Pancreas (tissue), 10 donors: Measurements from ENCODE around the gene UBA52. TPM values are rescaled to one million over a fixed set of nuclear protein-coding genes. Genes with fewer than 3 reads are reported as not detected.

Experiments used
- ATAC-seq, 4 donors: fragments of 200-7000 bp; cut with Tn5 transposase; one replicate each; pipeline versions ENCODE4 v1.8.0 to v1.9.1; 2020; ENCODE audit warnings: mild to moderate bottlenecking in 4 of 4, moderate library complexity in 4 of 4
- DNase-seq, 6 donors: peaks; one replicate each; pipeline ENCODE4 v3.0.0-alpha.2; 2020
- FAIRE-seq: peaks from 2 replicates; lab custom pipeline; 2012; peaks lifted over from hg19 to GRCh38; lab: Jason Lieb, UNC
- H3K27ac ChIP-seq, 4 donors: fragments of 200-600 bp; sonication (generic); 1 replicate in 3 of 4; 2 replicates in 1 of 4; pipeline versions ENCODE4 v1.5.0 to v1.8.0; 2020
- H3K27me3 ChIP-seq, 4 donors: fragments of 200-600 bp; one replicate each; pipeline ENCODE4 v1.8.0; 2021
- H3K36me3 ChIP-seq, 3 donors: fragments of 200-600 bp; sonication (generic) in 1 of 3; one replicate each; pipeline versions ENCODE4 v1.5.0 to v1.8.0; 2020 to 2021
- H3K4me1 ChIP-seq, 3 donors: fragments of 200-600 bp; one replicate each; pipeline ENCODE4 v1.8.0; 2021
- H3K4me3 ChIP-seq, 4 donors: fragments of 200-600 bp; sonication (generic) in 2 of 4; one replicate each; pipeline versions ENCODE4 v1.5.0 to v1.8.0; 2020 to 2021
- H3K9me3 ChIP-seq, 4 donors: fragments of 200-600 bp; one replicate each; pipeline ENCODE4 v1.8.0; 2021
- CTCF ChIP-seq, 4 donors: fragments of 200-600 bp; sonication (generic) in 3 of 4; IDR thresholded peaks; one replicate each; pipeline versions ENCODE4 v1.5.0 to v1.8.0; 2021; ENCODE audit warnings: antibody characterized with exemption in 4 of 4
- WGBS, 2 donors: extraction: QIAGEN DNeasy Blood & Tissue Kit; methylation state at CpG; one replicate each; pipeline ENCODE4 v1.1.7; 2013; 5-methylcytosine and 5-hydroxymethylcytosine counted together
- intact Hi-C, 3 donors: fragments of 100-400 bp; cut with DNase I; formaldehyde crosslinking; loops; one replicate each; pipeline versions ENCODE4 v1.11.1 to v1.14.2; 2022
- polyA plus RNA-seq, 2 donors: library from polyadenylated mRNA; stranded (reverse); fragments of 200-250 nt; gene quantifications; one replicate each; pipeline ENCODE4 v1.2.3, GENCODE V29; 2013
- total RNA-seq, 6 donors: library from RNA; stranded (reverse); fragmentation: NEBNext Ultra II Directional in 4 of 6; extraction: Animal tissue kit (Norgen Biotek cat#: 25700) in 4 of 6; gene quantifications; one replicate each; pipeline versions ENCODE4 v1.2.1 to v1.2.4, GENCODE V29; 2021 to 2023
- donor health status: healthy with polysubstance abuse.
- donor health status: DM: no; HTN: no; CAD: no; lungs with moderate emphysema.
- donor health status: DM: no; HTN: no; CAD: no.
- donor health status: control.
- donor health status: control.
- donor health status: Bipolar disorder and iron deficiency.
- donor health status: DM: yes; HTN: yes; CAD: no.
- donor health status: DM: no; HTN: no; CAD: no.
- donor health status: DM: no; HTN: no; CAD: no.
- donor health status: DM: yes; HTN: yes; CAD: no.

The UBA52 gene
- total and polyA plus RNA-seq, 8 donors, result 402 to 838 (median 674) TPM

DNA sequence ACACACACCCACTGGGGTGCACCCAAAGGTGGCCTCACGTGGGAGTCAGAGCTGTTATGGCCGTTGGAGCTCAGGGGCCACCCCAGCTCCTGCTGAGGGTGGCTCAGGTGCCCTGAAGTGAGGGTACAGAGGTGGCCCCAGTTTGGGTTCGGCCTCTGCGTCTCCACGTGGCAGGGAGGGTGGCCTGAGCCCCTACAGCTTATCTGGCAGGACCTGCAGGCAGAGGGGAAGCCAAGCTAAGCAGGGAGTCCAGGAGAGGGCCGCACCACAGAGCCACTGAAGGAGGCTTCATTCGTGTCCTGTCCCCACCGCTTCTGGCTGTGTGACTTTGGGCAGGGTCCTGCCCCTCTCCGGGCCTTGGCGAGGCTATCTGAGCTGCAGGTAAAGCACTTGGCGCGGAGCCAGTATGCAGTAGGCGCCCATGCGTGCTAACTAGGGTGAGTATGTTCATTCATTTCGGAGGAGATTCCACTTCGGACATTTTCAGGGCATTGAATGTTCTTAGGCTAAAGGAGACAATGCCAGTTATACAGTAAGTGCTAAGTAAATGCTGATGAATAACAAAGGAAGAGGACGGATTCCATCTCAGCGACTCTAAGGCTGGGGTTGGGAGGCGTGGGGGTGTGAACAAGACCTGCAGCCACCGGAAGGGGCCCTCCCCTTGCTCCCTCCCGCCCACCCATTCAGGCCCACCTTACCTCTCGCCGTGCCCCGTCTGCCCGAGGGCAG, 21.9 kb downstream of the UBA52 start:
- H3K36me3 ChIP-seq, result peaks cover 0 to 6% (median 0%) of the 10 kb centered on the region in 3 donors
- no peaks in the 10 kb centered on the region for H3K9me3 ChIP-seq
- ATAC-seq (no peak), FAIRE-seq (no peak), DNase-seq (peak in 1 of 6 donors; percentile 84)
- intact Hi-C loops, result no loop called here
- H3K27ac ChIP-seq, result no peak overlapping the region
- no peak for TF ChIP-seq CTCF (IDR thresholded peaks at IDR 0.05)
- peaks cover 5 to 16% (median 8%) of the 10 kb centered on the region in 3 donors for H3K4me1 ChIP-seq
- no peaks in the 10 kb centered on the region for H3K27me3 ChIP-seq
- WGBS, 2 donors, result 38 to 43% methylated on average over 21 to 25 of the region's 25 CpGs
- peak overlapping the region in 2 of 4 donors; percentile 19 to 38 for H3K4me3 ChIP-seq

- TF ChIP-seq CTCF (IDR thresholded peaks at IDR 0.05), result peak; percentile 78 to 89 (median 82)
- DNase-seq (peak; percentile 51 to 90 (median 74)), FAIRE-seq (no peak), ATAC-seq (peak; percentile 70 to 86 (median 81))
- no peaks in the 10 kb centered on the region for H3K27me3 ChIP-seq
- no peaks in the 10 kb centered on the region for H3K9me3 ChIP-seq
- intact Hi-C loops, result no loop called here
- 1 to 2% methylated on average over 41 to 54 of the region's 54 CpGs for WGBS, 2 donors
- no peak overlapping the region for H3K27ac ChIP-seq
- peaks cover 0 to 6% (median 0%) of the 10 kb centered on the region in 3 donors for H3K36me3 ChIP-seq
- H3K4me3 ChIP-seq, result peak overlapping the region in 2 of 4 donors; percentile 19 to 38
- peaks cover 5 to 16% (median 8%) of the 10 kb centered on the region in 3 donors for H3K4me1 ChIP-seq
Measured at GRCh38 chr19:18594096-18594823, 22.6 kb downstream of the UBA52 start.

DNA sequence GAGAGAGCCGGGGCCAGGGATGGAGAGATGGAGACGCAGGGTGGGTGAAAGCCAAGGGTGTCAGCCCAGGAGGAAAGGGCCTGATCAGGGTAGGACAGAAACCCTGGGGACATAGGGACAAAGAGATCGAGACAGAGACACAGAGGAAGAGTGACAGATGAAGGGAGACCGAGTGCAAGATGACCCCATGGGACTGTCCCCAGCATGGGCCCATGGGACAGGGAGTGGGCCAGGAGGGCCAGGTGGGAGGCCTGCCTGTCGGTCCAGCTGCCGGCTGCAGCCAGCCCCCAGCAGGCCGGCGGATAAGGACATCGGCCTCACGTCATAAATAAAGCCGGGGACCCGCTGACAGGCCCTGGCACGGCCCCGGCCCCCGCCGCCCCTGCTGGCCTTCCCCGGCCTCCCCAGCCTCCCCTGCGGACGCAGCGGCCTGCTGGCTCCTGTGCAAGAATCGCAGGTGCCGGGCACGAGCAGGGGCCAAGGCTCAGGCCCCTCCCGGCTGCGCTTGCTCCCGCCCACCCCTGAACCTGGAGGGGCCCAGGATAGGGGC, 23.2 kb downstream of the UBA52 start:
- FAIRE-seq, result no peak
- ATAC-seq, result no peak
- peak in 1 of 6 donors; percentile 77 for DNase-seq
- H3K9me3 ChIP-seq, result no peaks in the 10 kb centered on the region
- peaks cover 0 to 6% (median 0%) of the 10 kb centered on the region in 3 donors for H3K36me3 ChIP-seq
- 25 to 36% methylated on average over 21 to 26 of the region's 26 CpGs for WGBS, 2 donors
- intact Hi-C loops, result loop anchor here in 1 of 3 donors (5.0 kb wide), 1 partner anchor 252 kb away; no protein-coding TSS in a partner anchor
- no peak overlapping the region for H3K27ac ChIP-seq
- H3K4me1 ChIP-seq, result peaks cover under 1 to 12% (median 8%) of the 10 kb centered on the region in 3 donors
- H3K27me3 ChIP-seq, result no peaks in the 10 kb centered on the region
- TF ChIP-seq CTCF (IDR thresholded peaks at IDR 0.05), result no peak
- peak overlapping the region in 2 of 4 donors; percentile 19 to 38 for H3K4me3 ChIP-seq

DNA sequence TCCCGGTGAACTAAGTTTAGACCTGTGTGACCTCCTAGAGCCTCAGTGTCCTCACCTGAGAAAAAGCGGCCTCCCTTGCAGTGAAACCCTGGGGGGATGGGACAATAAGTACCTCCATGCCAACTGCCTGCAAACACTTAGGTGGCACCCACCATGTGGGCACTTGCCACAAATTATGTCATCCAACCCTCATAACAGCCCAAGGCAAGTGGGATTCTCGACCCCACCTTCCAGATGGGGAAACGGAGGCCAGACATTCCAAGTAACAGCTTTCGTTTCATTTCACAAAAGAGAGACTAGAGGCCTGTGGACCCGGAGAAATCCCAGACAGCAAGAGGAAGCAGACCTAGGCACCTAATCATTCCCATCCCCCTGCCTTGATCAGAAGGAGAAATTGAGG, 23.8 kb downstream of the UBA52 start:
- FAIRE-seq, result no peak
- intact Hi-C loops, result loop anchor here in 1 of 3 donors (5.0 kb wide), 1 partner anchor 252 kb away; no protein-coding TSS in a partner anchor
- 71 to 75% methylated on average over 6 of the region's 6 CpGs for WGBS, 2 donors

More for the DNA sequence above, 23.8 kb downstream of the UBA52 start:
- peaks cover 0 to 10% (median 8%) of the 10 kb centered on the region in 3 donors for H3K4me1 ChIP-seq
- no peak overlapping the region for H3K27ac ChIP-seq
- ATAC-seq (no peak), DNase-seq (no peak)
- no peaks in the 10 kb centered on the region for H3K9me3 ChIP-seq
- TF ChIP-seq CTCF (IDR thresholded peaks at IDR 0.05), result no peak
- H3K27me3 ChIP-seq, result no peaks in the 10 kb centered on the region
- no peak overlapping the region for H3K4me3 ChIP-seq
- H3K36me3 ChIP-seq, result peaks cover 0 to 6% (median 0%) of the 10 kb centered on the region in 3 donors
